GM18511 (cell line): Measurements from ENCODE around the gene PPAT.

Source experiments
- ATAC-seq: cut with Tn5 transposase; IDR thresholded peaks from one replicate; pipeline ENCODE4 v1.9.1; 2021; ENCODE audit warnings: mild to moderate bottlenecking, moderate library complexity; ENCODE audit not compliant: unreplicated experiment

PPAT gene

DNA sequence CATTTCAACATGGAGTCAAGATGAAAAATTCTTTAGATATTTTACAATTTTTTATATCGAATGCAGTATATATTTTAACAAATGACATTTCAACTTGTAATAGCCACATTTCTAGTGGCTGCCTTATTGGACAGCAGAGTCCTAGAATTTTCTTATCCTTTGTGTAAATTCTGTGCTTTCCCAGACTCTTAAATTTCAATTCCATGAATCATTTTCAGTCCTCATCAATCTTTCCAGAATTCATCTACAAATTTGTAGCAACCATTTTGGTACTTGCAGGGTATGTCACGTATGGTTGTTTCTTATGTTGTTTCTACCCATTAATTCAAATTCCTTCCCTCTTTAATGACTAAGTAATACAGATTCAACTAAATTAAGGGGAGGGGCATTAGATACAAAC is 3.4 kb upstream of the PPAT start:
- ATAC-seq = no peak

DNA sequence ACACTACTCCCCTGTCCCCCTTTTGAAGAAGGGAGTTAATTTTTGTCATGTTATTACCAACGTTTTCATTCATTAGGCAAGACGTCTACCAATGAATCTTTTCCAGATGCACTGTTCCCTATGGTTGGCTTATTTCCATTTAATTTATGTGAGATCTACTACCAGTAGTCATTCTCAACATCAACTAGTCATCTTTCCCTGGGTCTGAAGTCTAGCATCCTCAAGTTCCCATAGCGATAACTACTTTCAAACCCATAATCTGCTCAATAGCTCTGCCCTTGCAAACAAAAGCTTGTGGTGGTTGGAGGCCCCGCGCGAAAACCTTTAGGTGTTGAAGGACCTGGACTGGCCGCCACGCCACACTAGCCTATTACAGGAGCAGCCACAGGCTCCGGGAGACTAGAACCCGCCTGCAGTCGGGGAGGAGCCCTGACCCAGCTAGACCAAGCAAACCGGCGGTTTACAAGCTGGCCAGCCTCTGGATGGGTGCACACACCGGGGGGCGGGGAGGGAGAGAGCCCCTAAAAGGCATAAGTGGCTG is 746 bp downstream of the PPAT start:
- ATAC-seq = peak; percentile 25

GRCh38 chr4:56433280-56433679 is 2.1 kb downstream of the PPAT start:
- ATAC-seq = no peak

GRCh38 chr4:56430203-56430602 is 5.2 kb downstream of the PPAT start:
- ATAC-seq = no peak

DNA sequence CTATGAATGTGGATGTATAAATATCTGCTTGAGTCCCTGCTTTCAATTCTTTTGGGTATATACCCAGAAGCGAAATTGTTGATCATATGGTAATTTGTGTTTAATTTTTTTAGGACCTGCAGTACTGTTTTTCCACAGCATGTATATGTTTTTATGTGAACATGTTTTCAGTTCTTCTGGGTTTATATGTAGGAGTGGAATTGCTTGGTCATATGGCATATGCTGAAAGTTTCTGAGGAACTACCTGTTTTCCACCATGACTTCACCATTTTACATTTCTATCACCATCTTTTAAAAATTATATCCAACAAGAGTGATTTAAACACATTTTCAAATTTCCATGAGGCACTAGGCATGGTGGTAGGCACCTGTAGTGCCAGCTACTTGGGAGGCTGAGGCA is 8.2 kb downstream of the PPAT start:
- no peak for ATAC-seq

DNA sequence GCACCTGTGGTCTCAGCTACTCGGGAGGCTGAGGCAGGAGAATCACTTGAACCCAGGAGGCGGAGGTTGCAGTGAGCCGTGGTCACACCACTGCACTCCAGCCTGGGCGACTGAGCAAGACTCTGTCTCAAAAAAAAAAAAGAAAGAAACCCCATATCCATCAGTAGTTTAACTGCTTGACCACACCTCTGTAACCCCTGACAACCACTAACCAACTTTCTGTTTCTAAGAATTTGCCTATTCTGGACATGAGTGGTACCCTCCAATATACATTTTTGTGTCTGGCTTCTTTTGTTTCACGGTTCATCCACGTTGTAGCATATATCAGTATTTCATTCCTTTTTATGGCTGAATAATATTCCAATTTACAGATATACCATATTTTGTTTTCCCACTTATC is 9.1 kb downstream of the PPAT start:
- ATAC-seq = peak; percentile 84

DNA sequence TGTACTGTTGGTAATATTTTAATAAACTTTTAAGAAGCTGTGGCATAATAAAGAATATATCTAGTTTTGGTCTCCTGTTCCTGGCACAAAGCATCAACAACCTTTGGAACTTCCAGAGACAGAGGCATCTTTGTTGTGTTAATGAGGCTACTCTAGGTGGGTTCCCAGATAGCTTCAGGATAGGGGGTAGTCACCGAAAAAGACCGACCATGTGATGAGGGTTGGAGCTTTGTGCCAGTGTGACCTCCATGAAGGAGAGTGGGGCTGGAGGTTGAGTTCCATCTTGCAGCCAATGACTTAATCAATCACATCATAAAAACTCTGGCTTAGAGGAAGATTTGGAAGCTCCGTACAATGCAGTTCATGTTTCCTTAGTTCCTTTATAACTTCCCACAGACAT is 9.9 kb downstream of the PPAT start:
- no peak for ATAC-seq

DNA sequence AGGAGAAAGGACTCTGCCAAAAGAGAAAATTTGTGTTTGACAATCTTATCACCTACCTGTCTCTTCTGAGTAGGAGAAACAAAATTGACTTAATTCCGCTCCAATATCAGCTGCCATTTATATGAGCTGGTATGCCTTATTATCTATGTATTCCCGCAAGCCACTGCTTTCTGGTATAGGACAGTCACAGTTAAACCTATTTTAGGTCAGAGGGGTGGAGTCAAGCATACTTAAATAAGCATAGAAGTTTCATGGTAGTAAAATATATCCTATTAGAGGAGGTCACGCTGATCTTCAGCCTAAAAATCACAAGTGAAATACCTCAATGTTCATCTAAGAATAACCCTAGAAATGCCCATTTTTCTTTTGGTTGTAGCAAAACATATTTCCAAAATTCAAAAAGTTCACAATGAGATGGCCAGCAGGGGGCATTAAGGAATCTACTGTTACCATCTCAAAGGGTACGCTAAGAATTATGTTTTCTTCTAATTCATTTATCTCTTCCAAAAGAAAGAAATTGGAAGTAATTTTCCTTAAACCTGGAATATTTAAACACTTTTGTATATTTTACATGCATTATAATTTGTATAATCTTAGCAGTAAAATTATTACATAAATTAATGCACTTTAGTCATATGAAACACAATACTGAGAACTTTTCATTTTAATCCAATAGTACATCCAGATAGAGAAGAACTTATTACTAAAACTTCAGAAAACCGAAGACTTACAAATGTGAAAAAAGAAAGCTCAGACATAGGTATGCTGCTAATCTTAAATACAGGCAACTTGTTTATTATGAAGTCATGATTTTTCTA is 10.5 kb downstream of the PPAT start:
- no peak for ATAC-seq

GRCh38 chr4:56424176-56424575 is 11.2 kb downstream of the PPAT start:
- no peak for ATAC-seq

- no peak for ATAC-seq
Measured at GRCh38 chr4:56417396-56417795, 18.0 kb downstream of the PPAT start.

- no peak for ATAC-seq
Measured at GRCh38 chr4:56416349-56416748, 19.1 kb downstream of the PPAT start.

- ATAC-seq = no peak
Measured at GRCh38 chr4:56414135-56414670, 21.2 kb downstream of the PPAT start.

GRCh38 chr4:56410247-56411062 is 25.0 kb downstream of the PPAT start:
- peak; percentile 44 for ATAC-seq

DNA sequence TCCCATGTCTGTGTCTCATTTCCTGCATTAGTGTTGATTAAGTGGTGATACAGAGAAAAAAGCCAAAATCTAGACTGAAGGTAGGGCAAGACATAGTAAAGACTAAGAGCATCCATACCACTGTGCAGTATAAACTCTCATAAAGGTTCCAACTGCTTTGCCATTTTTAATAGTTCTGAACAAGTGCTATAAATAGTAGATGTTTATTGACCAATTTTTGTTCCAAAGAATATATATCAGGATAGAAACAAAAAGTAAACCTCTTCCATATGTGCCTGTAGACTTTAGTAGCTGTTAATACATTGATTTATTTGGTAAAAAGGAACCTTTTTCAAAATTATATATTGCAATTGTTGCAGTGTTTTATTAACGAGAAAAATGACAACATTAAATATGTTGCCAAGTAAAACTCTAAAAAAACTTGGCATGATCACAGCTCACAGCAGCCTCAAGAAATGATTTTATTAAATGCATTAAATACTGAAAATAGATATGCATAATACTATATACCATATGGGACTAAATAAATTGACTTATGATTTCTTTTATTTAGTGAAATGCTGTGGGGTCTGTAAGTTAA is 25.8 kb downstream of the PPAT start:
- no peak for ATAC-seq

- no peak for ATAC-seq
Measured at GRCh38 chr4:56408978-56409377, 26.4 kb downstream of the PPAT start.

DNA sequence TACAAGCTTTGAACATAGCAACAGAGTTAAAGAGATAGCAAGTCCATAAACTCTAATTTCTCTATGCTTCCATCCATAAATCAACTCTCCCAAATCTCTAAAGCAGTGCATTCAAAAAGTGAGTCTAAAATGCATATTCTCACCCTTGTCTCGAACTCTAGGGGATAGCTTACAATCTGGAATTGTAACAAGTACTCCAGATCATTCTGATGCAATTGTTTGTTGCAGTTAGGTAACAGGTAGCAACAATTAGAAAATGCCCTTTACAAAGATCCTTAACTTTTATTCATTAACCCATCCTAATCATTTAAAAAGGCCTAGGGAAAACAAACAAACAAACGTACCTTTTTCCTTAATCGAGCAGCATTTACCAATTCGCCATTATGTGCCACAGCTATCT is 29.3 kb downstream of the PPAT start:
- no peak for ATAC-seq

- ATAC-seq = no peak
Measured at GRCh38 chr4:56405016-56405415, 30.4 kb downstream of the PPAT start.

DNA sequence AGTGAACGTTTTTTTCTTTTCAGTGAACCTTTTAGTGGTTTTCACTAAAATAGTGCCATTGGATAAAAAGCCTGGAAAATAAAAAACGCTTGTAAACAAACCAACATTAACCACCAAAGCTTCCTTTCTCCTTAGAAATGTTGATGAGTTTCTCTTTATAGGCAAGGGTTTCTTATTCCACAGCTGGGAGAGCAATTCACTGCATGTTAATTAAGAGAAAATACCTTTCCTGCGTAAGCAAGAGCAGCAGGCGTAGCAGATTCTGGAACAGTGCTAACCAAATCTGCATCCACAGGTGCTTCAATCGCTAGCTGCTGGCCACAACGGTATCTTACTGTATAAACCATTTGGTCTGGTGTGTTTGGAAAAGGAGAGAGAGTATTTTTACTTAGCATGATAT is 34.9 kb downstream of the PPAT start:
- ATAC-seq = no peak

- no peak for ATAC-seq
Measured at GRCh38 chr4:56391270-56391669, 44.1 kb downstream of the PPAT start.

DNA sequence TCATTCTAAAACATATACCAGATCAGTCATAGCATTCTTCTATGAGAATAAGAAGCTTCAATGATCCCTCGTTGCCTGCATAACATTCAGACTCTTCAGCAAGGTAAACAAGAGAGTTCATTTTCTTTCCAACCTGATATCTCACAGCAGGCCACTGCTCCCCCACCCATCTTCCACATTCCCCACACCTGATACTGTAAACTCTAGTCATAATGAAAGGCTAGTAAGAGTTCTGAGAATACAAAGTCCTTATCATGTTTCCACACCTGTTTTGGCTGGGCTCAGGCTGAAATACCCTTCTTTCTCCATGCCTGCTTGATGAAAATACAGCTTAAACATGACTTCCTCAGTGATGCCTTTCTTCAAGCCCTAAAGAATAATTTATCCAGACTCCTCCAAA is 45.9 kb downstream of the PPAT start:
- ATAC-seq = no peak

- no peak for ATAC-seq
Measured at GRCh38 chr4:56388306-56388705, 47.1 kb downstream of the PPAT start.
